ENCODE results near the gene SUFU.

The SUFU gene

DNA sequence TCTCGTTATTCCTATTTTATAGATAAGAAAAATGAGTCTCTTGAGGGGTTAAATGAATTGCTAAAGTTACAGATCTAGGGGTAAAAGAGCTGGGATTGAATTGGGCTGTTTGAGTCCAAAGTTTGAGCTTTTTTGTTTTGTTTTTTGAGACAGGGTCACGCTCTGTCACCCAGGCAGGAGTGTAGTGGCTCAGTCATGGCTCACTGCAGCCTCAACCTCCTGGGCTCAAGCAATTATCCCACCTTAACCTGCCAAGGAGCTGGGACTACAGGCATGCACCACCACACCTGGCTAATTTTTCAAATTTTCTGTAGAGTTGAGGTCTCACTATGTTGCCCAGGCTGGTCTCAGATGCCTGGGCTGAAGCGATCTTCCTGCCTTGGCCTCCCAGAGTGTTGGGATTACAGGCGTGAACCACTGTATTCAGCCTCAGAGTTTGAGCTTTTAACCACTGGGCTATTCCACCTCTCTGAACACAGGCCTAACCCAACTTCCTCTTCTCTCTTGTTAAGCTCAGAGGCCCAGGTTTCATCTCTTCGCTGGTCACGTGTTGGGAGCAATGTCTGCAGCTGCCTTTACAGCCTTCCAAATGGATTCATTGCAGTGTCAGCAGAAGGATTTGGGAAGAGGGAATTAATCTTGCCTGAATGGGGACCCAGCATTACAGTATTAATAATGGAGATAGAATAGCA is 8.0 kb downstream of the SUFU start:
- H3K36me3 Mint-ChIP-seq (ENCODE audit: low read depth): peaks cover 63% of the 10 kb centered on the region
- no peaks in the 10 kb centered on the region for H3K9me3 Mint-ChIP-seq
- peaks cover 42% of the 10 kb centered on the region for H3K4me1 Mint-ChIP-seq
- H3K27me3 Mint-ChIP-seq (ENCODE audit: low read depth): no peaks in the 10 kb centered on the region
- TF ChIP-seq CTCF (IDR thresholded peaks at IDR 0.05; ENCODE audit: unreplicated experiment in 3 of 3): no peak
- H3K27ac Mint-ChIP-seq: peak overlapping the region; percentile 70 to 95 (median 77)
- H3K4me3 Mint-ChIP-seq: peak overlapping the region in 1 of 3 experiments; percentile 7

DNA sequence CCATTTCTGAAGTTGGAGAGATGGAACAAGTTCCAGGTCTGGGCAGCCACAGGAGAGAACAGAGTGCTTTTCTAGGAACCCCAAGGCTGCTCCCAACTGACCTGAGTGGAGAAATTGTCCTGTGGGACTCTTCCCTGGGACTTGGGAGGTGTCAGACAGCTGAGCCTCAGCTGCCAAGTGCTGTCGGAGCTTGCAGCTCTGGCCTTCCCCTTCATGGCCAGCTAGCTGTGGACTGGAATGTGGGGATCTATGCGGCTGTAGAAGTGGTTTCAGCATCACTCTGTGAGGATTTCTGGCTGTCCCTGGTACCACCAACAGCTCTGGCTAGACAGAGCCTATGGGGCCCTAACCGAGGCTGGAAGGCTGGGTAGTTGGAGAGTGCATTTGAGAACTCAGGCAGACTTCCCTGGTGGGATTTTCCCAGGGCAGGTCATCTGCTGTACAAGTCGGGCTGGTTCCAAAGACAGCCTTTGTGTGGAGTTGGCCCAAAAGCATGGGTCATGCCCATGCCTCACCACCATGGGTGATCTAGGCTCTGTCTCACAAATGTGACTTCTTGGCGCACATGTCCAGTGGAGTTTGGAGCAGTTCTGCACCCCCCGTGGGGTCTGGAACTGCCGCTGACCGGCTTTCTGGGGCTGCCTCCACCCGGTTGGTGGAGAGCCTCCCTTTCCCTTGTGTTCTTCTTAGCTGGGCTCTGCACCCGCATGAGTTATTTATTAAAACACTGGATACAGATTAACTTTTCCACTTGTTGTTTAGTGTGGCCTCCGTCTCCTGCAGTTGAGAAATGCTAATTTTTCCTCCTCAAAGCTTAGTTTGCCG is 10.9 kb downstream of the SUFU start:
- TF ChIP-seq CTCF (IDR thresholded peaks at IDR 0.05; ENCODE audit: unreplicated experiment in 3 of 3): no peak
- Mint-ChIP-seq H3K36me3 (ENCODE audit: low read depth) (peaks cover 52% of the 10 kb centered on the region), H3K27me3 (ENCODE audit: low read depth) (no peaks in the 10 kb centered on the region), H3K4me3 (no peak overlapping the region), H3K27ac (peak overlapping the region; percentile 85 to 96 (median 92)), H3K4me1 (peaks cover 39% of the 10 kb centered on the region), H3K9me3 (no peaks in the 10 kb centered on the region)

- H3K36me3 Mint-ChIP-seq (ENCODE audit: low read depth): peaks cover 55% of the 10 kb centered on the region
- no peaks in the 10 kb centered on the region for H3K9me3 Mint-ChIP-seq
- no peak for TF ChIP-seq CTCF (IDR thresholded peaks at IDR 0.05; ENCODE audit: unreplicated experiment in 3 of 3)
- H3K4me3 Mint-ChIP-seq: no peak overlapping the region
- peaks cover 45% of the 10 kb centered on the region for H3K4me1 Mint-ChIP-seq
- H3K27me3 Mint-ChIP-seq (ENCODE audit: low read depth): no peaks in the 10 kb centered on the region
- H3K27ac Mint-ChIP-seq: peak overlapping the region in 2 of 3 experiments; percentile 85 to 96
These were observed 12.0 kb downstream of the SUFU start for GRCh38 chr10:102515724-102516123.

DNA sequence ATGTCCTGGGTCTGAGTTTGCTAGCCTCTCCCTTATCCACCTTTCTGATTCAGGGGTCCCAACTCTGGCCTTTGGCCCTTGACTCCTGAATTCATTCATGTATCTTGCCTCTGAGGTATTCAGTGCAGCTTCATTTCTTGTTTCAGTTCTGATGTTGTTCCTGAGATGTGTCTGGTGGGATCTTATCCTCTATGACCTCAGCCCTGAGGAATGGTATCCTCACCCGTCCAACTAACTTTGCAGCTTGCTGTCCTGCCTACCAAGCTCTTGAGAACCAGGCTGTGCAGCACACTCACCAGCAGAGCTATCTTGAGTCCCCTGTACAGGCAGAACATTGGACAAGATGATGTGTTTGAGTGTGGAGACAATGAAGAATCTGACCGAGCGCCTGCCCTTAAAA is 13.8 kb downstream of the SUFU start:
- Mint-ChIP-seq H3K9me3 (no peaks in the 10 kb centered on the region), H3K27ac (peak overlapping the region; percentile 54 to 74 (median 68)), H3K36me3 (ENCODE audit: low read depth) (peaks cover 53% of the 10 kb centered on the region), H3K27me3 (ENCODE audit: low read depth) (no peaks in the 10 kb centered on the region), H3K4me3 (no peak overlapping the region), H3K4me1 (peaks cover 47% of the 10 kb centered on the region)
- TF ChIP-seq CTCF (IDR thresholded peaks at IDR 0.05; ENCODE audit: unreplicated experiment in 3 of 3): no peak

DNA sequence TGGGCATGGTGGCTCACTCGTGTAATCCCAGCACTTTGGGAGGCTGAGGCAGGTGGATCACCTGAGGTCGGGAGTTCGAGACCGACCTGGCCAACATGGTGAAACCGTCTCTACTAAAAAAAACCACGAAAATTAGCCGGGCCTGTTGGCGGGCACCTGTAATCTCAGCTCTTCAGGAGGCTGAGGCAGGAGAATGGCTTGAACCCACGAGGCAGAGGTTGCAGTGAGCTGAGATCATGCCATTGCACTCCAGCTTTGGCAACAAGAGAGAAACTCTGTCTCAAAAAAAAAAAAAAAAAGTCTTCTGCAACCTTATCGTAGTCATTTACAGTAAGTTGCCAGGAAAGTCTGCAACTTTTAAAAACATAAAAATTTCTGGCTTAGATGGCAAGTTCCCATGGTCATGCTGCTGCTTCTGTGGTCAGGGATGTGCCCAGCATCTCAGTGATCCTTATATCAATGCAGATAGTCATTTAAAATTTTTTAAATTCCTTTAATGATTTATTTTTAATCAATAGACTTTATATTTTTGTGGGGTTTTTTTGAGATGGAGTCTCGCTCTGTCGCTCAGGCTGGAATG is 15.6 kb downstream of the SUFU start:
- no peaks in the 10 kb centered on the region for H3K9me3 Mint-ChIP-seq
- H3K27me3 Mint-ChIP-seq (ENCODE audit: low read depth): no peaks in the 10 kb centered on the region
- H3K4me1 Mint-ChIP-seq: peaks cover 51% of the 10 kb centered on the region
- H3K4me3 Mint-ChIP-seq: no peak overlapping the region
- H3K36me3 Mint-ChIP-seq (ENCODE audit: low read depth): peaks cover 51% of the 10 kb centered on the region
- no peak overlapping the region for H3K27ac Mint-ChIP-seq
- TF ChIP-seq CTCF (IDR thresholded peaks at IDR 0.05; ENCODE audit: unreplicated experiment in 3 of 3): no peak

All from nephron (organoid).